Measurements from ENCODE around the gene HLA-F.

The HLA-F gene

DNA sequence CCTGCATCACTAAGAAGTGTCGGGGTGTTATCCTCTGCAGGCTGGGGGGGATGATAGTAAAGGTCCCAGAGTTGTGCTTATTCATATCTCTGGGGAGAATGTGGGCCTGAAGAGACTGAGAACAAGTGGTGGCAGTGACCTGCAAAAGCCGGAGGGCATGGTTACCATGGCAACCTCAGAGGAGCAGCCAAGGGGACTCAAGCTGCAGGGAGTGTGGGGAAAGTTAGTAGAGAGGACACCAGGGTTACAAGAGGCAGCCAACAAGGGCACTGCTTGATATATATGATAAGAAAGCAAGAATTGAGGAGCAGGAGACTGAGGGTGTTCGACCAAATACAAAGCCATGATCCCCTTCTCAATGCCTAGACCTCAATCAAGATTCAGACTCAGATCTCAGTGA lies 46.1 kb downstream of the HLA-F start:
- TF ChIP-seq, protein P1, sequence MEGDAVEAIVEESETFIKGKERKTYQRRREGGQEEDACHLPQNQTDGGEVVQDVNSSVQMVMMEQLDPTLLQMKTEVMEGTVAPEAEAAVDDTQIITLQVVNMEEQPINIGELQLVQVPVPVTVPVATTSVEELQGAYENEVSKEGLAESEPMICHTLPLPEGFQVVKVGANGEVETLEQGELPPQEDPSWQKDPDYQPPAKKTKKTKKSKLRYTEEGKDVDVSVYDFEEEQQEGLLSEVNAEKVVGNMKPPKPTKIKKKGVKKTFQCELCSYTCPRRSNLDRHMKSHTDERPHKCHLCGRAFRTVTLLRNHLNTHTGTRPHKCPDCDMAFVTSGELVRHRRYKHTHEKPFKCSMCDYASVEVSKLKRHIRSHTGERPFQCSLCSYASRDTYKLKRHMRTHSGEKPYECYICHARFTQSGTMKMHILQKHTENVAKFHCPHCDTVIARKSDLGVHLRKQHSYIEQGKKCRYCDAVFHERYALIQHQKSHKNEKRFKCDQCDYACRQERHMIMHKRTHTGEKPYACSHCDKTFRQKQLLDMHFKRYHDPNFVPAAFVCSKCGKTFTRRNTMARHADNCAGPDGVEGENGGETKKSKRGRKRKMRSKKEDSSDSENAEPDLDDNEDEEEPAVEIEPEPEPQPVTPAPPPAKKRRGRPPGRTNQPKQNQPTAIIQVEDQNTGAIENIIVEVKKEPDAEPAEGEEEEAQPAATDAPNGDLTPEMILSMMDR (IDR thresholded peaks at IDR 0.05; ENCODE audit: borderline replicate concordance, insufficient read depth, low read depth, low read length), result no peak
- no peak overlapping the region for H3K4me3 ChIP-seq (ENCODE audit: low read depth, low read length)

DNA sequence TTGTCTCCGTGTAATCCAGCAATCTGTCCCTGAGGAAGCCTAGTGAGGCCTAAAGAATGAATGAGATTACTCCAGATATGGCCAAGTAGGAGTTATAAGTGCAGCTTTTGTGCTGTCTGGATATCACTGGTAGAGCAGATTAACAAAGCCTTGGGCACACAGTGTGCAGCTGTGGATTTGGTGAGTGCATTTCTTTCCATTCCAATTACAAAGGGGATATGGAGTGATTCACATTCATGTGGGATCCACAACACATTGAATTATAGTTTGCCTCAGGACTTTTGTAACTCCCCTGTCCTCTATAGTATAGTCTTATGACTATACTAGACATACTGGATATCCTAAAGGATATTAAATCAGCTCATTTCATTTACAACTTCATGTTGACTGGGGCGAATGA lies 47.1 kb downstream of the HLA-F start:
- H3K4me3 ChIP-seq (ENCODE audit: low read depth, low read length), result no peak overlapping the region
- TF ChIP-seq, protein P1 (IDR thresholded peaks at IDR 0.05; ENCODE audit: borderline replicate concordance, insufficient read depth, low read depth, low read length), result no peak

DNA sequence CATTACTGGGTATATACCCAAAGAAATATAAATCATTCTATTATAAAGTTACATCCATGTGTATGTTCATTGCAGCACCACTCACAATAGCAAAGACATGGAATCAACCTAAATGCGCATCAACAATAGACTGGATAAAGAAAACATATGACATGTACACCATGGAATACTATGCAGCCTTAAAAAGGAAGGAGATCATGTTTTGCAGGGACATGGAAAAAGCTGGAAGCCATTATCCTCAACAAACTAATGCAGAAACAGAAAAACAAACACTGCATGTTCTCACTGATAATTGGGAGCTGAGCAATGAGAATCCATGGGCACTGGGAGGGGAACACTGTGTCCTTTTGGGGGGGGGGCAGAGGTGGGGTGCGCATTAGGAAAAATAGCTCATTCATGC lies 53.5 kb downstream of the HLA-F start:
- no peak overlapping the region for H3K4me3 ChIP-seq (ENCODE audit: low read depth, low read length)
- TF ChIP-seq, protein P1 (IDR thresholded peaks at IDR 0.05; ENCODE audit: borderline replicate concordance, insufficient read depth, low read depth, low read length), result no peak
